MM.1S (cell line): ENCODE measurements around the gene GJB4.

Experiments used
- EZH2phosphoT487 ChIP-seq: fragments of 300-600 bp; sonication (generic); IDR thresholded peaks from 2 replicates; pipeline ENCODE4 v1.6.1; 2018; ENCODE audit warnings: antibody characterized with exemption, low read length
- TF ChIP-seq, protein P1 (sequence below): fragments of 300-600 bp; sonication (generic); IDR thresholded peaks from 2 replicates; pipeline ENCODE4 v1.5.1; 2016; ENCODE audit warnings: antibody characterized with exemption, low read length, mixed read lengths

DNA sequence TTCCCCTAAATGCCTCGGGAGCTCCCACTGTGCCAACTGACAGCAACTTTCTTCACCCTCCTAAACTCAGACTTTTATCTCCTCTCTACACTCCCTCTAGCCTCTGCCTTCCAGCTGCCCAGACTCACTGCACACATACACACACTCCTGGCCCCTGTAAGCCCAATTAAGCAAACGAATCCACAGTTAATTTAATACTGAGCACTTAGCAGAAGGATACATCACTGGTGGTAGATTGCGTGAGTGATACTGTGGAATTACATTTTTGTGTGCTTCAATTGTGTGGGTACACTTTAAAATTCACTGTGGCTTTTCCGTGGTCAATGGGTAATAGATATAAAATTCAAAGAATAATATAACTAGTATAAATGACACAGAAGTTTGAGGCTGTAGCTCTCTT is 38.3 kb upstream of the GJB4 start:
- TF ChIP-seq, protein P1, sequence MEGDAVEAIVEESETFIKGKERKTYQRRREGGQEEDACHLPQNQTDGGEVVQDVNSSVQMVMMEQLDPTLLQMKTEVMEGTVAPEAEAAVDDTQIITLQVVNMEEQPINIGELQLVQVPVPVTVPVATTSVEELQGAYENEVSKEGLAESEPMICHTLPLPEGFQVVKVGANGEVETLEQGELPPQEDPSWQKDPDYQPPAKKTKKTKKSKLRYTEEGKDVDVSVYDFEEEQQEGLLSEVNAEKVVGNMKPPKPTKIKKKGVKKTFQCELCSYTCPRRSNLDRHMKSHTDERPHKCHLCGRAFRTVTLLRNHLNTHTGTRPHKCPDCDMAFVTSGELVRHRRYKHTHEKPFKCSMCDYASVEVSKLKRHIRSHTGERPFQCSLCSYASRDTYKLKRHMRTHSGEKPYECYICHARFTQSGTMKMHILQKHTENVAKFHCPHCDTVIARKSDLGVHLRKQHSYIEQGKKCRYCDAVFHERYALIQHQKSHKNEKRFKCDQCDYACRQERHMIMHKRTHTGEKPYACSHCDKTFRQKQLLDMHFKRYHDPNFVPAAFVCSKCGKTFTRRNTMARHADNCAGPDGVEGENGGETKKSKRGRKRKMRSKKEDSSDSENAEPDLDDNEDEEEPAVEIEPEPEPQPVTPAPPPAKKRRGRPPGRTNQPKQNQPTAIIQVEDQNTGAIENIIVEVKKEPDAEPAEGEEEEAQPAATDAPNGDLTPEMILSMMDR: no peak
- no peak for TF ChIP-seq EZH2phosphoT487
